ENCODE data around the gene CHST14.

CHST14 gene, protein sequence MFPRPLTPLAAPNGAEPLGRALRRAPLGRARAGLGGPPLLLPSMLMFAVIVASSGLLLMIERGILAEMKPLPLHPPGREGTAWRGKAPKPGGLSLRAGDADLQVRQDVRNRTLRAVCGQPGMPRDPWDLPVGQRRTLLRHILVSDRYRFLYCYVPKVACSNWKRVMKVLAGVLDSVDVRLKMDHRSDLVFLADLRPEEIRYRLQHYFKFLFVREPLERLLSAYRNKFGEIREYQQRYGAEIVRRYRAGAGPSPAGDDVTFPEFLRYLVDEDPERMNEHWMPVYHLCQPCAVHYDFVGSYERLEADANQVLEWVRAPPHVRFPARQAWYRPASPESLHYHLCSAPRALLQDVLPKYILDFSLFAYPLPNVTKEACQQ

GRCh38 chr15:40470423-40471104 lies at the start of gene CHST14:
TSS of gene CHST14 (plus strand) at chr15:40470984. CDS start at chr15:40471214, 230 bp downstream.
- no peak for TF ChIP-seq CTCF (IDR thresholded peaks at IDR 0.05; ENCODE audit: borderline replicate concordance, insufficient read depth, low read depth, low read length)
- H3K4me3 ChIP-seq (ENCODE audit: low read depth, low read length): peak within 1 kb of the TSS; percentile 80

DNA sequence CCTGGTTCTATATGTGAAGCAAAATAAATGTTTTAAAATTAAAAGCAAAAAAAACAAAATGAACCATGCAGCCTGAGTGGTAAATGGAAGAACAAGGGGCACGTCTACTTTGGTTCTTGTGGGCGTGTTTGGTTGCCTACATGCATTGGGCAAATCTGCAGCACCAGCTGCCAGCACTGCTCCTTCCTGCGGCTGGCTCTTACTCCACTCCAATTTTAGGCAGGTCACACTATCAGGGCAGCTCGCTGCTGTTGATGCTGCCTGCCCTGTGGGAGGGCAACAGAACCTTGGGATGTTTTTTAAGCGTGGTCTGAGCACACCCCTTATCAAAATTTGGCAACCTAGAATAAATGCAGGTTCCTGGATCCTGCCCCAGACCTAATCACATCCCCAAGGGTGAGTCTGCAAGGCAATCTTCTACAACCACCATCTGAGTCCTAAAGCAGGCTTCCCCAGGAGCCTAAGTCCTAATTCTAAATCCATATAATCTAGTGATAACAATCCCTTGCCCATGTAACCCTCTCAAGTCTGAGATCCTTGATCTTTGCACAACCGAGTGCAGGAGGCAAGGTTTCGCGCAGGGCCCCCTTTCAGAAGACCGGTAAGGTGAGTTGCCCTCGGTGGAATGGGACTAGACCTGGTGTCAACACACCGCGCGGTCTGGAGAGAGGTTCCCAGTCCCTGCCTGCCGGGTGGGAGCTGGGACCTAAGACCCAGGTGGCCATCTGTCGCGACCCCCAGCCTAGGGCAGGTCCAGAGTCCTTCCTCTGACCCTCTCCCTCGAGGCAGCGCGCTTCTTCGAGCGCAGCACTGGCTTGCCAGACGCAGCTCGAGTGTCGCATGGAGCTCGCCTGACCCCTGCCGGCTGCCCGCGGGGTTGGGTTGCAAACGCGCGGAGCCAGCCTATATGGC lies 49.3 kb upstream of the CHST14 start:
- TF ChIP-seq CTCF (IDR thresholded peaks at IDR 0.05; ENCODE audit: borderline replicate concordance, insufficient read depth, low read depth, low read length): peak; percentile 98

GRCh38 chr15:40424483-40425115 lies 46.2 kb upstream of the CHST14 start:
- no peak for TF ChIP-seq CTCF (IDR thresholded peaks at IDR 0.05; ENCODE audit: borderline replicate concordance, insufficient read depth, low read depth, low read length)
- no peak overlapping the region for H3K4me3 ChIP-seq (ENCODE audit: low read depth, low read length)

More for the DNA sequence above, 49.3 kb upstream of the CHST14 start:
- no peak overlapping the region for H3K4me3 ChIP-seq (ENCODE audit: low read depth, low read length)

- no peak overlapping the region for H3K4me3 ChIP-seq (ENCODE audit: low read depth, low read length)
- no peak for TF ChIP-seq CTCF (IDR thresholded peaks at IDR 0.05; ENCODE audit: borderline replicate concordance, insufficient read depth, low read depth, low read length)
These were observed 45.1 kb upstream of the CHST14 start for GRCh38 chr15:40425681-40426080.

GRCh38 chr15:40427188-40427587 lies 43.6 kb upstream of the CHST14 start:
- H3K4me3 ChIP-seq (ENCODE audit: low read depth, low read length): no peak overlapping the region
- TF ChIP-seq CTCF (IDR thresholded peaks at IDR 0.05; ENCODE audit: borderline replicate concordance, insufficient read depth, low read depth, low read length): no peak

- TF ChIP-seq CTCF (IDR thresholded peaks at IDR 0.05; ENCODE audit: borderline replicate concordance, insufficient read depth, low read depth, low read length): no peak
- H3K4me3 ChIP-seq (ENCODE audit: low read depth, low read length): no peak overlapping the region
These were observed 42.6 kb upstream of the CHST14 start for GRCh38 chr15:40428185-40428584.

All from GM12875 (cell line).